Natural killer cell (primary cell): Measurements from ENCODE around the gene EDNRB. TPM values are rescaled to one million over a fixed set of nuclear protein-coding genes. Genes with fewer than 3 reads are reported as not detected.
A peak's percentile ranks its signal among the peaks of the same experiment; 100 is the strongest.

ENCODE experiments used
- ATAC-seq, 3 donors: fragments of 150-1000 bp in 2 of 3; fragments of 200-7000 bp in 1 of 3; cut with Tn5 transposase; 1 replicate in 1 of 3; 2 replicates in 2 of 3; pipeline ENCODE4 v1.10.0; 2021; ENCODE audit warnings: mild to moderate bottlenecking in 2 of 3, moderate library complexity in 2 of 3
- DNase-seq, 2 donors: peaks; one replicate each; pipeline versions ENCODE4 v3.0.0 to v3.0.0-alpha.2; 2013 to 2021; ENCODE audit warnings: mixed read lengths in 1 of 2
- H3K27ac ChIP-seq: one replicate; pipeline ENCODE4 v1.5.1; 2013; ENCODE audit warnings: mild to moderate bottlenecking, low read length
- H3K27me3 ChIP-seq: one replicate; pipeline ENCODE4 v1.6.1; 2013; ENCODE audit warnings: low read length; ENCODE audit not compliant: control insufficient read depth, insufficient read depth
- H3K36me3 ChIP-seq: one replicate; pipeline ENCODE4 v1.6.1; 2013; ENCODE audit warnings: low read length; ENCODE audit not compliant: control insufficient read depth, insufficient read depth
- H3K4me1 ChIP-seq: one replicate; pipeline ENCODE4 v1.6.1; 2013; ENCODE audit warnings: low read length; ENCODE audit not compliant: control insufficient read depth, insufficient read depth
- H3K4me3 ChIP-seq: one replicate; pipeline ENCODE4 v1.5.1; 2013; ENCODE audit warnings: low read length
- H3K9me3 ChIP-seq: one replicate; pipeline ENCODE4 v1.6.1; 2013; ENCODE audit warnings: low read length; ENCODE audit not compliant: control insufficient read depth, insufficient read depth
- H3K27ac Mint-ChIP-seq, 2 donors: one replicate each; pipeline ENCODE4 v1.8.0; 2022; ENCODE audit warnings: mild to moderate bottlenecking in 2 of 2, mixed read lengths in 2 of 2, moderate library complexity in 1 of 2
- H3K27me3 Mint-ChIP-seq, 2 donors: one replicate each; pipeline ENCODE4 v1.8.0; 2022; ENCODE audit warnings: low read depth in 2 of 2, mixed read lengths in 2 of 2
- H3K36me3 Mint-ChIP-seq: one replicate; pipeline ENCODE4 v1.8.0; 2022; ENCODE audit warnings: mixed read lengths
- H3K4me1 Mint-ChIP-seq, 2 donors: one replicate each; pipeline ENCODE4 v1.8.0; 2022; ENCODE audit warnings: mixed read lengths in 2 of 2
- H3K4me3 Mint-ChIP-seq: one replicate; pipeline ENCODE4 v1.8.0; 2022; ENCODE audit warnings: mild to moderate bottlenecking, moderate library complexity, mixed read lengths
- H3K9me3 Mint-ChIP-seq, 2 donors: one replicate each; pipeline ENCODE4 v1.8.0; 2022; ENCODE audit warnings: mixed read lengths in 2 of 2
- CTCF ChIP-seq: fragments of 200-600 bp; IDR thresholded peaks from one replicate; pipeline ENCODE4 v1.8.0; 2022; ENCODE audit warnings: antibody characterized with exemption
- WGBS: methylation state at CpG from one replicate; pipeline ENCODE4 v1.1.7; 2013; ENCODE audit warnings: missing lambda C conversion rate; ENCODE audit not compliant: insufficient coverage; 5-methylcytosine and 5-hydroxymethylcytosine counted together
- intact Hi-C: fragments of 100-400 bp; cut with micrococcal nuclease; formaldehyde crosslinking; loops from one replicate; pipeline ENCODE4 v1.14.2; 2022
- total RNA-seq, 4 donors: library from RNA; stranded (reverse); fragments of 120-200 nt in 1 of 4; gene quantifications; one replicate each; pipeline versions ENCODE4 v1.2.3 to v1.2.4, GENCODE V29; 2013 to 2022

The EDNRB gene
- total RNA-seq, 3 donors from 2014 or later (not counting 1 experiment from before 2014, with no cell fraction given) = not detected

- Mint-ChIP-seq H3K4me3 (no peak overlapping the region), H3K36me3 (no peaks in the 10 kb centered on the region), H3K27me3 (peaks cover 3 to 21% of the 10 kb centered on the region in 2 donors), H3K4me1 (peaks cover 9% of the 10 kb centered on the region in 2 donors), H3K27ac (peak overlapping the region in 1 of 2 donors; percentile 25), H3K9me3 (no peaks in the 10 kb centered on the region)
- Histone ChIP-seq H3K4me3 (no peak overlapping the region), H3K27me3 (peaks cover 1% of the 10 kb centered on the region), H3K27ac (no peak overlapping the region), H3K36me3 (no peaks in the 10 kb centered on the region), H3K4me1 (no peaks in the 10 kb centered on the region), H3K9me3 (no peaks in the 10 kb centered on the region)
- WGBS = 9% methylated on average over 2 of the region's 2 CpGs
- ATAC-seq (peak in 1 of 3 donors; percentile 84), DNase-seq (no peak)
- intact Hi-C loops = no loop called here
- TF ChIP-seq CTCF = no peak
Observed at GRCh38 chr13:77928909-77929308, 10.3 kb upstream of the EDNRB start.

GRCh38 chr13:77925616-77926015, 7.0 kb upstream of the EDNRB start:
- Histone ChIP-seq H3K9me3 (no peaks in the 10 kb centered on the region), H3K36me3 (no peaks in the 10 kb centered on the region), H3K4me3 (no peak overlapping the region), H3K27me3 (peaks cover 5% of the 10 kb centered on the region), H3K4me1 (no peaks in the 10 kb centered on the region), H3K27ac (no peak overlapping the region)
- no peaks in the 10 kb centered on the region for H3K9me3 Mint-ChIP-seq
- ATAC-seq (no peak), DNase-seq (no peak)
- no peak overlapping the region for H3K4me3 Mint-ChIP-seq
- intact Hi-C loops = no loop called here
- 90% methylated on average over 14 of the region's 14 CpGs for WGBS
- H3K4me1 Mint-ChIP-seq = peaks cover 9% of the 10 kb centered on the region in 2 donors
- TF ChIP-seq CTCF = no peak
- H3K27me3 Mint-ChIP-seq = peaks cover 8 to 33% of the 10 kb centered on the region in 2 donors
- no peaks in the 10 kb centered on the region for H3K36me3 Mint-ChIP-seq
- H3K27ac Mint-ChIP-seq = no peak overlapping the region

GRCh38 chr13:77919921-77920294, 1.3 kb upstream of the EDNRB start:
- no peaks in the 10 kb centered on the region for H3K4me1 Mint-ChIP-seq
- 42% methylated on average over 8 of the region's 8 CpGs for WGBS
- TF ChIP-seq CTCF = no peak
- H3K4me3 Mint-ChIP-seq = no peak overlapping the region
- no peak for DNase-seq
- H3K27ac ChIP-seq = no peak overlapping the region
- H3K36me3 ChIP-seq = no peaks in the 10 kb centered on the region
- no peak overlapping the region for H3K27ac Mint-ChIP-seq
- H3K27me3 ChIP-seq = peaks cover 31% of the 10 kb centered on the region
- no peaks in the 10 kb centered on the region for H3K9me3 ChIP-seq
- H3K4me3 ChIP-seq = no peak overlapping the region
- H3K4me1 ChIP-seq = peaks cover 16% of the 10 kb centered on the region
- intact Hi-C loops = no loop called here
- no peaks in the 10 kb centered on the region for H3K9me3 Mint-ChIP-seq
- no peaks in the 10 kb centered on the region for H3K36me3 Mint-ChIP-seq
- peaks cover 15 to 44% of the 10 kb centered on the region in 2 donors for H3K27me3 Mint-ChIP-seq
- ATAC-seq = no peak

GRCh38 chr13:77919246-77919920, 752 bp upstream of the EDNRB start:
- Histone ChIP-seq H3K27me3 (peaks cover 31% of the 10 kb centered on the region), H3K27ac (no peak overlapping the region), H3K36me3 (no peaks in the 10 kb centered on the region), H3K4me3 (no peak overlapping the region), H3K9me3 (no peaks in the 10 kb centered on the region), H3K4me1 (peaks cover 16% of the 10 kb centered on the region)
- Mint-ChIP-seq H3K27ac (no peak overlapping the region), H3K4me3 (no peak overlapping the region), H3K9me3 (no peaks in the 10 kb centered on the region), H3K27me3 (peaks cover 13 to 39% of the 10 kb centered on the region in 2 donors), H3K36me3 (no peaks in the 10 kb centered on the region), H3K4me1 (no peaks in the 10 kb centered on the region)
- 3% methylated on average over 29 of the region's 29 CpGs for WGBS
- no peak for DNase-seq
- peak in 1 of 3 donors; percentile 20 for ATAC-seq
- no peak for TF ChIP-seq CTCF
- intact Hi-C loops = no loop called here
